NCI-H1105 (cell line): ENCODE results near the gene ADAMTSL1.

Experiments
- DNase-seq: peaks from one replicate; lab custom pipeline; 2025; lab: John Stamatoyannopoulos, UW

The ADAMTSL1 gene

DNA sequence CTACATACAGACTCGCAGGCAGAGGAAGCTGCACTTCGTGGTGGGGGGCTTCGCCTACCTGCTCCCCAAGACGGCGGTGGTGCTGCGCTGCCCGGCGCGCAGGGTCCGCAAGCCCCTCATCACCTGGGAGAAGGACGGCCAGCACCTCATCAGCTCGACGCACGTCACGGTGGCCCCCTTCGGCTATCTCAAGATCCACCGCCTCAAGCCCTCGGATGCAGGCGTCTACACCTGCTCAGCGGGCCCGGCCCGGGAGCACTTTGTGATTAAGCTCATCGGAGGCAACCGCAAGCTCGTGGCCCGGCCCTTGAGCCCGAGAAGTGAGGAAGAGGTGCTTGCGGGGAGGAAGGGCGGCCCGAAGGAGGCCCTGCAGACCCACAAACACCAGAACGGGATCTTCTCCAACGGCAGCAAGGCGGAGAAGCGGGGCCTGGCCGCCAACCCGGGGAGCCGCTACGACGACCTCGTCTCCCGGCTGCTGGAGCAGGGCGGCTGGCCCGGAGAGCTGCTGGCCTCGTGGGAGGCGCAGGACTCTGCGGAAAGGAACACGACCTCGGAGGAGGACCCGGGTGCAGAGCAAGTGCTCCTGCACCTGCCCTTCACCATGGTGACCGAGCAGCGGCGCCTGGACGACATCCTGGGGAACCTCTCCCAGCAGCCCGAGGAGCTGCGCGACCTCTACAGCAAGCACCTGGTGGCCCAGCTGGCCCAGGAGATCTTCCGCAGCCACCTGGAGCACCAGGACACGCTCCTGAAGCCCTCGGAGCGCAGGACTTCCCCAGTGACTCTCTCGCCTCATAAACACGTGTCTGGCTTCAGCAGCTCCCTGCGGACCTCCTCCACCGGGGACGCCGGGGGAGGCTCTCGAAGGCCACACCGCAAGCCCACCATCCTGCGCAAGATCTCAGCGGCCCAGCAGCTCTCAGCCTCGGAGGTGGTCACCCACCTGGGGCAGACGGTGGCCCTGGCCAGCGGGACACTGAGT lies 303.2 kb downstream of the ADAMTSL1 start:
- no peak for DNase-seq

DNA sequence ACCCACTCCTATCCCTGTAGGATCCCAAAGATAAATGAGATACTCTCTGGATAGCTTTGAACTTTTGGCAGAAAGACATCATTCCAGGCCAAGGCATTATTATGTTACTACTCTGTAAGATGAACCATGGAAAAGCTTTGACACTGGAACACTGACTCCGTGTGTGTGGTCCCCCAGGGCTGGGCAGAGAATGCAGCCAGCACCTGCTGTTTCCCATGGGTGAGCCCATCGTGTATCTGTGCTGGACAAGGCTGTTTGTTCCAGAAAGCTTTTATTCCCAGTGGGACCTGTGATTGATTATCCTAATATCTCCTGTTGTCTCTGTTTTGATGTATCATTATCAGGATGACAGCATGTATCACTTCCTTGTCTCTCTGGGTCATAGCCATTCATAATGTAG lies 304.2 kb downstream of the ADAMTSL1 start:
- DNase-seq, result no peak

DNA sequence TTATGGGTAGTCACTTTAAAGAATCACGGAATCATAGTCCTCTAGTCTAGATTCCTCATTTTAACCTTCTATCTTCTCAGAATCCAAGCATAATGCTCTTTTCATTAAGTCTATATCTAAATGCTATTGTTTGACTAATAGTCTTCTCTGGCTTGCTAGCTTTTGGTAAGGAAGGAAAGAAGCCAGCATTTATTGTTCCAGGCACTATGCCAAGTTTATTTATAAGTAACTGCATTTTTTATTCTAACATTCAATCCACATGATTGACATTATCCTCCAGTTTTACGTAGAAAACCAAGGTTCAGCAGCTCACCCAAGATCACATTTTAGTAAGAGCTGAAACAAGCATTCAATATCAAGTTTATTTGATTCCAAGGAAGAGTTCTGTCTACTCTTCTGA lies 304.9 kb downstream of the ADAMTSL1 start:
- DNase-seq, result no peak

DNA sequence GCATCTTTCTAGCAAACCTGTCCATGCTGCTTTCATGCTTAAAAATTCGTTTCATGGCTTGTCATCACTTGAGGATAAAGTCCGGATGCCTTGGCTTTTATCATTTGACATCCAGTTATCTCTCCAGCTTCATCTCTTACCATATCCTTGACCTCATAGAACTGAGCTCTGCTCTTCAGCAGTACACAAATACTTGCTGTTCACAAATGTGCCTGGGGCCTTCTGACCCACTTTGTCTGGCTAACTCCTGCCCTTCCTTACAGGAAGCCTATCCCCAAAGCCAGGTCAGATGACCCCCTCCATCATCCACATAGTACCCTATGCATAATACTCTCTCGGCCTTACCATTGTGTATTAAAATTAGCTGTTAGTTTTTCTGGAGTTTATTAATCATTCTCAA lies 310.0 kb downstream of the ADAMTSL1 start:
- DNase-seq, result no peak

DNA sequence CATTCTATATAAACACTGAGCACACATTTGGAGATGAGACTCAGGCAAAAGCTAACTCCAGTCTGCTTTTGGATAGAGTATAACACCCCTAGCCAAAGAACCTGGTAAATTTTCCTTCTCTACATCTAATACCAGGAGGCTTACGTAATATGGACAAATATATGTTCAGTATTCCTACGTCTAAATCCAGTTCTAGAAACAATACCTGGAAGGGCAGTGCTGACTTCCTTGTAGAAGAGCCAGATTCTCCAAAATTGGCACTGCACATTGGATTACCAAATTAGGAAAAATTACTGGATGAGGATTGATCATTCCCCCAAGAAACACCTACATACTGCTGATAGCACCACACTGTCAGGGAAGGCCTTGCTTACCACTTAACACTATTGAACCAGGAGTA lies 311.7 kb downstream of the ADAMTSL1 start:
- DNase-seq, result no peak

DNA sequence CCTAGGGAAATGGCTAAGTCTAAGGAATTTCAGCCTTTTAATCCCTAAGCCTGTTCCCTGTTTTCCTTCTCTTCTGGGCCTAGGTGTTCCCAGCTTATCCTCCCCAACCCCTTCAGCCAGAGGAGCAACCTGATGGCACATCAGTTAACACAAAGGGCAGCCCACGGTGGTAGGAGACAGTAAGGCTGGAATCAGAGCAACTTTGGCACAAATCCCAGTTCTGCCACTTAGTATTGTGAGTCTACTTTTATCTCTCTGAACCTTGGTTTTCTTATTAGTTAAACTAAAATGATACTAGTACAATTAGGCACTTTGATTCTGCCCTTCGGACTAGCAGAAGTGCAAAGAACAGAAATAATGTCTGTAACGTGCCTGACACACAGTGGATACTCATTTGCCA lies 312.2 kb downstream of the ADAMTSL1 start:
- DNase-seq, result no peak

DNA sequence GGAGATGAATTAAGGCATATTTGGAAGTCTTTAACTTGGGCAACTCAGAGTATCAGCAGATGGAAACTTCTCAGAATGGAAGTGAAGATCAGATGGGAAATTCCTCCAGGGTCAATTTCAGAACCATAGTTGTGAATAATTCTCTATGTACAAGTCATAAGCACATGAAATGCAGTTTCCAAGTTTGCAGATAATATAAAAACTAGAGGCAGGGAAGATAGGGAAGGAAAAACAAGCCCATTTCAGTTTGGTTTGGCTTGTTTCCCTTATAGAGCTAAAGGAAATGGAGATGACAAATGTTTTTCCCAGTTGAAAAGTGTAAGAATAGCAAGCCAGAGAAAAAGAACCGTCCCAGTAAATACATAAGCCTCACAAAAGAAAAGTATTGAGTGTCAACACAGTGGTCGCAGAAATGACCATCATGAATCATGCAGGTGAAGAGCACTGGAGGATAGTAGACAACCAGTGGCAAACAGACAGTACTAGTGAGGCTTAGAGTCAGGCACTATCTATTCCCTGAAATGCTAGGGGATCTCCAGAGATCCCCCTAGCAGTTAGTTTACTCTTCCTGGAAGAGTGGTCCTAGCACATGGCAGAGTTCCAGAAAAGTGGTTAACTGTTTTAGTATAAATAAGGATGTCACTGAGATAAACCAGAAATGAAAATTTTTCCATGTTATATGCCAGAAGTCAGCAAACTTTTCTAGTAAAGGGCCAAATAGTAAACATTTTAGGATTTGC lies 313.1 kb downstream of the ADAMTSL1 start:
- no peak for DNase-seq

DNA sequence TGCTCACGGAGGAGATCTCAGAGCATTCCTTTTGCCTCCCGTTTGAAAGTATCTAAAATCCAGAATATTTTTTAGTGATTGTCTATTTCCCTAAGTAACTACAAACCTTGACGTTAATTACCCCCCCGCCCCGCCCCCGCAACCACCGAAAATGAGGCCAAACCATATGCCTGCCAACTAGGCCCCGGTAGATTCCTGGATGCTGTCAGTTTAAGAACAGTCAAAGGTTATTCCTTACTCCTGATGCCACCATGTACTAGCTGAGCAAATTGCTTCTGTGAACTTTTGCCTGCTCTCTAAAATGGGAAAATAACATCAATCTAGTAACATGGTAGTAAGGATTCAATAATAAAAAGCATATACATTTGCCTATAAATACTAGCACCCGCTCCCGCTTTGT lies 314.3 kb downstream of the ADAMTSL1 start:
- no peak for DNase-seq

DNA sequence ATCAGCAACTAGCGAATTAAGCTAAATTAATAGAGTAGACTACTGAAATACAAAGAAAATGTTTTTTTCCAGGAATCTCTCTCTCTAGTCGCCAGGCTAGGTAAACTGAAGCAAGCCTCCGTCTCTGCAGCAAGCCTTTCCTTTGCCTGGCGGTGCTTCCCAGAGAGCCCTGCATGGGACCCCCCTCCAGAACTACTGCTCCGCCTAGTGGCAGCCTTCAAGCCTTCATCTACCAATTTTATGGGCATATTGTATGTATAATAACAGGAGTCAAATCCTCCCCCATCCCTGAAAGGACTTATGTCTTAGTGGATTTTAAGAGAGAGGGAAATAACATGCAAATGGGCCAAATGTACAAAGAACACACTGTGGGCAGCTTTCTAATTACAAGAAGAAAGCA lies 317.1 kb downstream of the ADAMTSL1 start:
- DNase-seq, result no peak

DNA sequence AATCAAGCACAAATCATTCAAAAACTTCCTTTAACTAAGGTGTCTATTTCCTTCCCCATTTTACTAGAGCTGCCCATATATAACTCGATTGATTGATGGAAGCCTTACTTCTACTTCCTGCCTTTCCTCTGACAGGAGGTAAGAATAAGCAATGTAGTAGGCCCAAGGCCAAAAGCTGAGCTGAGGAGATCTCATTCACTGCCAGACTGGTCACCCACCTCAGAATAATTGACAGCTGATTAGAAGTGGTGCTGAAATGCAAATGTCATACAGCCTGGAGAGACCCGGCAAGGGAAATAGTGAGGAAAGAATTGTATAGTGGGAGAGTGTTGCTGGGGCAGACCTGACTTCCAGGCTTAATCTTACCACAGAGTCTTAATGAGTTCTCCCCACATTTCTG lies 319.2 kb downstream of the ADAMTSL1 start:
- no peak for DNase-seq

DNA sequence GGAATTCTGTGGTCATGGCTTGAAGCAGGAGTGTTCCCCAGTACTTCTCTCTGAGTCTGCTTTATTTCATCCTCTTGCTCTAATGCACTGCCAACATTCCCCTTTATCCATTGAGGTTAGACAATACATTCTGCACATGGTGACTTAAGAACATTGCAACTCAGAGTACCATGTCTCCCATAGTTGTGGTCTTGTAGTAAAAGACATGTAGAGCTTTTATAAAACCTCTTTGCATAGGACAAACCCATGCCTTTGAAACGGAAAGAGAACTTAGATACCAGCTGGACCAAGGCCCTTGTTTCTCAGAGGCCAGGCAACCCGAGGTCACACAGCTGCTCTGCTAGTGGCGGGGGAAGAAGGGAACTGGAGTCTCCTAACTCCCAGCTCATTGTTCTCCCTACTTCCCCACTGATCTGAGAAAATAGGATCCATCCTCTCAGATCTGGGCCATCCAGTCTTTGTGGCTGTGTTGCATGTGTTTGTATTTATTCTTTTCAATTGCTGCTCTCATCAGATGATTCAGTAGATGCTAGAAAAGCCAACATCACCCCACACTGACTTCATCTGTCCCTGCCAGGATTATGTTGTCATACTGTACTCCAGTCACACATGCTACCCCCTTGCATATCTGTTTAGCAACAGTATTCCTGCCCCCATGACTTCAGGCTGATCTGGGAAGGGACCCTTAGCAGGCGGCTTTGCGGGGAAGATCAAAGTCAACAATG lies 322.2 kb downstream of the ADAMTSL1 start:
- no peak for DNase-seq

DNA sequence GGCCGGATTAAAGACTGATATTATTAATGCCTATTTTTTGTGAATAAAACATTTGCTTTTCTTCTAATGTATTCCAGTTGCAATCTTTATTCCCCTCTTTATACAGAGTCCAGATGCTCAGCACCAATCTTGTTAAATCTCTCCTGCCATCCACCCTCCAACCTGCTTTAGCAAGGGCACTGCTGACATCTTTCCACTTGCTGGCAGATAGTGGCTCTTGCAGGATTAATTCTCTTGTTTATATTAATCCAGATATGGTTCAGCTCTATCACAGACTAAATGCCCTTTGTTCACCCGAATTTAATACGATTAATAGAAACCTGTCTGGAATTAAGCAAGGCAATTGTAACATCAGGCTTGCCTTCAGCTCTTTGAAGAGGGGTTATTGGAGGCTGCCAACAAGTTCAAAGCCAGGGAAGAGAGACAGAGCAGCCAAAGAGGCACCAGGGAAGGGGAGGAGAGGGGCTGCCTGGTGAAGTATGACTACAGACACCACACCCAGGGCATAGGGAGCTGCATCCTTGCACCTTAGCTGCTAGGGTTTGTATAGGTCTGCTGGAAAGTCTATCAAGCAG lies 322.8 kb downstream of the ADAMTSL1 start:
- DNase-seq, result no peak

DNA sequence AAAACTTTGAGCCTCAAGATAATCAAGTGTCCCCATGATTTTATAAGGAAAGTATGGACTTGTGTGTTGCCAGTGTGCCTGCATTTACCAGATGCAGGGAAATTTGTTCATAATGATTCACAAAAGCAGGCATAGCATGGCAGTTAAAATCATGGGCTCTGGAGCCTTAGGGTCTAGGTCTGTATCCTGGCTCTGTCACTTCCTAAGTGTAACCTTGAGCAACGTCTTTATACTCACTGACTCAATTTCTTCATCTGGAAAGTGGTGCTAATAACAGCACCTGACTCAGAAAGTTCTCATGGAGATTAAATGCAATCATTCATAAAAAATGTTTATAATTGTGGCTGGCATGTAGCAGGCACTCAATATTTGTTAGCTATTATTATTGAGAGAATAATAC lies 324.2 kb downstream of the ADAMTSL1 start:
- no peak for DNase-seq

DNA sequence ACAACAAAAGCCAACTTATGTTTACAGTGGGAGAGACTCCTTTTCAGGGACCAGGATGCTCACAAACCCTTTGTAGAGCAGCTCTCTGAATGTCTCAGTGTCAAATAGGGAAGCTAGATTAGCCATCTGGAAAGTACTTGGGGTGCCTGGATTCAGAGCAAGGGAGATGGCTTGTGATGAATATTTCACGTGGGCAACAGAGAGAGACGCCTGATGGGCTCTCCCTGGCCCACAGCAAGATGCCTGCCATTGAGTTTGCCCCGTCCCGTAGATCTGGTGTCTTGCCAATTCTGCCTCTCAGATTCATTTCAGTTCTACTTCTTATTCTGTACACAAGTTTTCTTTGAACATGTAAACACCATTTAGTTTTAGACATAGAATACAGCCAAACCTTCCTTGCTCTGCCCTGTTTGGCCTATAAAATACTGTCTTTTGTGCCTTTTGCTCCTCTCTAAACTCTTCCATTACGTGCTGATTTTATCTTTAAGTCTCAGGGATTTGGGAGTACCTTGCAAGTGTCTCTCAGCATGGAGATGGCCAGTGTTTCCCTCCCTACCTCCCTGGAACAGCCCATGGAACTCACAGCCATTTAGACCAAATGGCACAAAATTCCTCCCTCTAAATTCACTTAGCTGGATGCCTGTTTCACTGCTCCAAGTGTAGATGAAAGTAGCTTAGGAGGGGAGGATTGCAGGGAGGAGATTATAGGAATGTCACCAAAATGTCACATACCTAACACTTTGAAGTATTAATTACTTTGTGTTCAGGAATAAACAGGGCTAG lies 324.7 kb downstream of the ADAMTSL1 start:
- no peak for DNase-seq

DNA sequence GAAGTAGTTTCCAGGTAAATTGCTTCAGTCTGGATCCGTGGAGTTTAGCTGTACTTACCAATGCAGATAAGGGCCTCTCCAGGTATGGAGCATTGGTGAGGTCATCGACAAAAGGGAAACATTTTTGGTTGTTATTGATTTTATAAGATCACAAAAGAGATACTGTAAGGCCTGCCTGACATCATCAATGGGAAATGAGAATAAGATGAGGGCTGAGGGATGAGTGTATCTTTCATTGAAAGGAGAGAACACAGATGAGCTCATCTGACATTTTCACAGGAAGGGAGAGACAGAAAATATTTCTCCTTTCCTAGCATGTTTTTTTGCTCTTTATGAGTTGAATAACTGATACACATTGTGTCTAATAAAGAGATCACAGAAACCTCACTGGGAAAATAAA lies 325.5 kb downstream of the ADAMTSL1 start:
- no peak for DNase-seq

DNA sequence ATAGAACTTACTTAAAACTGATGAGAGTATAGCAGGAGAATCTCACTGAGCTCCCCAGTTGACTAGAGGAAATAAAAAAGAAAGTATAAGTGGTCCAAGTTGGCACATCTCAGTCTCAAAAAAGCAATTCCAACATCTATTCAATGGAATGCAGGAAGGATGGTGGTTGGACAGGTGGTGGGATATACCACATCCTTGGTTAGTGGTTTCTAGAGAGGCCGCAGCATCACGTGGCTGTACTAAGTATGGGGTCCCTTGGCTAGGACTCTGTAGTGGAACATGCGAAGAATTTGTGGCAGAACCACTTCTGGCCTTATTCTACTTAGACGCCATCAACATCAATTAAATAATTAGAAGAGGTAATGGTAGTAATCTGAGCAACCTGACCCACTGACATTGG lies 326.6 kb downstream of the ADAMTSL1 start:
- DNase-seq, result no peak

DNA sequence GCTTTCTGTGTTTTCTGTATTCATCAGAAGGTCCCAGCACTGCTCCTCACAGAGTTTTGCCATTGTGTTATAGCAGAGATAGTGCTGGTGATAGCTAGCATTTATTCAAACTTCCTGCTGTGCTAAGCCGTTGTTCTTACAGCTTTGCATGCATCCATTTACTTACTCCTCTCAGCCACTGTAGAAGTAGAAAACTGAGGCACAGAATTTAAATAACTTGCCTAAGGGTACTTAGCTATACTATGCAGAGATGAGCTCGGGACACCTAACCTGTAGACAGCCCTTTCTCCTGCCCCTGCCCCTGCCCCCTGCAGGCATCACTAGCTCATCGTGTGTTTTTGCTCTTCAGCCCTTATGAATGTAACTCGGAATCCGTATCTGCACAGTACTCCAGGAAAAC lies 331.4 kb downstream of the ADAMTSL1 start:
- DNase-seq, result no peak

DNA sequence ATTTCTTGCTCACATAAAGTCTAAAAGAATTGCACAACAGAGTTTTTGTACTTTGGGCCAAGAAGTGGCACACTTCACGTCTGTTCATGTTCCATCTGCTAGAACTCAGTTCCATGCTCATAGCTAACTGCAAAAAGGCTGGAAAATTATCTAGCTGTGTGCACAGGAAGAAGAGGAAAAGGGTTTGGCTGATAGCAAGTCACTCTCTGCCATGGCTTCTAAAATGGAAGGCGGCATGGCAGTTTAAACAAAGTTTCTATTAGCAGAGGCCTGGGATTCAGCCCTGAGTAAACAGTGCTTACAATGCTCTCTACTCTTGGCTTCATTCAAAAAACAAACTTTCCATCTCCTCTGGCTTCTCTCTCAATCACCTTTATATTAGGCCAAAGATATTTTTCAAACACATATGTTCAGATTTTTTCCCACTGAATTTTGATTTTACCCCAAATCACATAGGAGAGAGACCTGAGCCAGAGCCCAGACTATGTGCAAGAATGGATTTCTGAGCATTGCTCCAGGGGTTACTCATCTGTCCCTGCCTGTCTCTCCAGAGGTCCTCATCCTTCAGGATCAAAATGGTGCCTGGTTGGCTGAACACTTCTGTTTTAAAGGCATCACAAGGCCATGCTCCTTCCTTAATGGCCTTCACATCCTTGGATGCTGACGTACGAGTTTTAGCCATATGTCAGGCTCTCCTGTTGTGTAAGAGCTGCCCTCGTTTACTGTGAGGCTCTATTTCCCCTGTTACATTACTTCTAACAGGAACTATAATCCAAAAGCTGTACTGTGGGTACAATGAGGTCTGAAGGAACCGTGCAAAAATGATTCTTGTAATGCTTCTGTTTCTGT lies 332.5 kb downstream of the ADAMTSL1 start:
- no peak for DNase-seq

DNA sequence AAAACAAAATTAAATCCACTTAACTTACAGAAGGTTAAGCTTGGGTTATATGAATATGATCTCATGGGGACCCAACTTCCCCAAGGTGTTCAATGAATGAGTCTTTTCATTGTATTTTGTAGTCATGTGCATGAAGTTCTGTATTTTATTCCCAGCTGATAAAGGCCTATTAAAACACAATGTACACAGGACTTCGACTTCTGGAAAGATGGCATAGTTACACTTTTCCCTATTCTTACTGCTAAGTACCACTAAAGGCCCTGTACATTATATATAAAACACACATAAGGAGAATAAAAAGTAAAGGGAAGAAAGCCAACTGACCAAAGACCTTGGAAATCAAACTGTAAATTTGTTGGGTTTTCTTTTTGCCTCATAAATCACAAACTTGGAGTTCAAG lies 336.6 kb downstream of the ADAMTSL1 start:
- no peak for DNase-seq

DNA sequence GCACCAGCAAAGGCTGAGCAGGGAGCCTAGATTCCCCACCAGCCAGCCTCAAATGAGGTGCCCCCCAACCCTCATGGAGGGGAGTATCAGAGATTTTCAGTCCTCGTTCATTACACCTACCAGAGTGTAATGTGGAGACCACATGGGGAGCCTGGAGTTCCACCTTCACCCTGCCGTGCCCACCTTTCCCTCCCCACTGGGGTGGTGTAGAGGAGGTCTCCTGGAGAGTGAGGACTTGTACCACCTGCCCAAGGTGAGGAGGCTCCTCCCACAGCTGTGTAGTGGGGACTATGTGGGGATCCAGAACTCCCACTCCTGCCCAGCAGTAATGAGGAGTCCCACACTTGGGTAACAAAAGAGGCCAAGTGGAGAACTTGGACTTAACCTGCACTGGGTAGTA lies 337.2 kb downstream of the ADAMTSL1 start:
- no peak for DNase-seq

DNA sequence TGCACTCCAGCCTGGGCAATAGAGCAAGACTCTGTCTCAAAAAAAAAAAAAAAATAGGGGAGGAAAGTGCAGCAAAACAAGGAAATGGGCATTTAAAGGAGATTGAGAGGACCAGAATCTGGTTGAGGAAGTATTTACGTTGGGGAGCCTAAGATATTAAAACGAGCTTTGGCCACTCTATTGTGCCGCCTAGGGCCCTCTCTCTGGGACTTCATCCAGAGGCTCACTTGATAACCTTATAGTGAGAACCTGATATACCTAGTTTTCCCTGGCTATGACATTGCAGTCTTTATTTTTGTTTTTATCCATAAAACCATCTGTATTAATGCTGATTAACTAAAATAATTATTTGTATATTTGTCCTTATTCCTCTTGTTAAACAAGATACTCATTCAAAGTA lies 345.5 kb downstream of the ADAMTSL1 start:
- no peak for DNase-seq
